ENCODE results near the gene FBXW4. TPM values are rescaled to one million over a fixed set of nuclear protein-coding genes. Genes with fewer than 3 reads are reported as not detected.

Gene FBXW4
- total RNA-seq, result 10 to 100 TPM; 15.1 to 29.5 (median 25.6) TPM
- long read RNA-seq, partial matches to known transcripts, result 1 of 2 reads
- long read RNA-seq, other reads (novel, unspliced or antisense), result 0 of 2 reads

DNA sequence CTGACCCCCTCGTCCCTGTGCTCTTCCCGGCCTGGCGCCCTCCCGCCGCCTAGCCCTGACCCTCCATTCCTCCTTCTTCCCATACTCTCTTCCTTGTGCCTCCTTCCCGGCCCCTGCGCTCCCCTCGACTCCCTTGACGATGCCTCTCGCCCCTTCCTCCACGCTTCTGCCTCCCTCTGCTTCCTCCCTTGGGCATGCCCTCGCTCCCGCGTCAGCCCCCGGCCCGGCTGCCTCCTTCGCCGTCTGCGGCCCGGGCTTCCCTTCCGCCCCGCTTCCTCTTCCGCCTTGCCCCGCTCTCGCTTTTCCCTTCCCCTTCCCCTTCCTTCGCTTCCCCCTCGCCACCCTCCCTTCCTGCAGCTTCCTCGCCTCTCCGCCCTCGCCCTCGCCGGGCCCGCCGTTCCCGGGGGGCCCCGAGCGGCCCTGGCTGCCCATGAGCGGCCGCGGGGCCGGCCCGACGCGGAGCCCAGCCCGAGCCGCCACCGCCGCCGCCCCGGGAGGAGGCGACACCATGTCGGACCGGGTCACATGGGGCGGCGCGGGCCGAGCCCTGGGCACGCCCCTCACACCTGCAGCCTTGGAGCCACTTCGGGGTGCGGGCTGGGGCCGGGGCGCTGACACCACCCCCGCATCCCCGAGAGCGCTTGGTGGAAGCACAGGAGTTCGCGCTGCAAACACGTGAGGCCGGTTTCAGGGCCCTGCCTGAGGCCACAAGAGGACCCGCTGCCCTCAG is at the start of gene FBXW4:
TSS of gene FBXW4 (minus strand) at position 497 of the 730 bp plus-strand sequence. CDS start at position 432, 65 bp downstream.
- intact Hi-C loops (cut with DNase I), result no loop called here
- DNase-seq (peak; percentile 70 to 75 (median 71)), ATAC-seq (peak; percentile 67 to 81 (median 74))
- Histone ChIP-seq H3K36me3 (no peaks in the 10 kb centered on the region), H3K27ac (peak within 1 kb of the TSS; percentile 88 to 96 (median 96)), H3K9me3 (no peaks in the 10 kb centered on the region), H3K27me3 (no peaks in the 10 kb centered on the region), H3K4me3 (peak within 1 kb of the TSS; percentile 74 to 92 (median 87)), H3K4me1 (peaks cover 0 to 29% (median 14%) of the 10 kb centered on the region in 4 donors)
- WGBS (ENCODE audit: insufficient coverage, low coverage, low lambda C conversion rate, missing lambda C conversion rate), result under 1% methylated on average over 43 of the region's 70 CpGs
- TF ChIP-seq CTCF (IDR thresholded peaks at IDR 0.05) (peak in 1 of 4 donors; percentile 4), POLR2A (IDR thresholded peaks at IDR 0.05) (peak; percentile 83)

DNA sequence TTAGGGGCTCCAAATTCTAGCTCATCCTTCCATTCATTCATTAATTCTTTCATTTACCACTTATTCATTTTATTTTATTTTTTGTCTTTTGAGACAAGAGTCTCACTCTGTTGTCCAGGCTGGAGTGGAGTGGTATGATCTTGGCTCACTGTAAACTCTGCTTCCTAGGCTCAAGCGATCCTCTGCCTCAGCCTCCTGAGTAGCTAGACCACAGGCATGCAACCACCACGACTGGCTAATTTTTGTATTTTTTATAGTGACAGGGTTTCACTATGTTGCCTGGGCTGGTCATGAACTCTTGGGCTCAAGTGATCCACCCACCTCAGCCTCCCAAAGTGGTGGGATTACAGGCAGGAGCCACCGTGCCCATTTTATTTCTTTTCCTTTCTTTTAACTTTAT is 49.3 kb upstream of the FBXW4 start:
- TF ChIP-seq POLR2A (IDR thresholded peaks at IDR 0.05), result no peak
- TF ChIP-seq CTCF (IDR thresholded peaks at IDR 0.05), result no peak
- Histone ChIP-seq H3K27ac (no peak overlapping the region), H3K4me3 (no peak overlapping the region), H3K9me3 (no peaks in the 10 kb centered on the region), H3K4me1 (no peaks in the 10 kb centered on the region), H3K36me3 (no peaks in the 10 kb centered on the region), H3K27me3 (no peaks in the 10 kb centered on the region)
- DNase-seq (no peak), ATAC-seq (no peak)
- intact Hi-C loops (cut with DNase I), result no loop called here
- WGBS (ENCODE audit: insufficient coverage, low coverage, low lambda C conversion rate, missing lambda C conversion rate), result 68% methylated on average over 3 of the region's 3 CpGs

DNA sequence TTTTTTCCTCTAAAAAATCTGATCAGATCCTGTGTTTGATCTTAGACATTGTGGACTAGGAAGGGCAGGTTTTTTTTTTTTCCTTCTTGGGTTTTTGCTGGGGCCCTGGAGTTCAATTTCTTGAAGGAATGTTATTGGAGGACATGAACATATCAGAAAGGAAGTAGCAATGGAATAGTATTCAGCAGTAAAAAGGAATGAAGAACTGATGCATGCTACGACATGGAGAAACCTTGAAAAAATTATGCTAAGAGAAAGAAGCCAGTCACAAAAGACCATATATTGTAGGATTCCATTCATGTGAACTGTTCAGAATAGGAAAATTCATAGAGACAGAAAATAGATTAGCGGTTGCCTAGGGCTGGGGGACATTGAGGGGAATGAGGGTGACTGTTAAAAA is 47.0 kb upstream of the FBXW4 start:
- ATAC-seq, result no peak
- H3K27ac ChIP-seq, result no peak overlapping the region
- WGBS (ENCODE audit: insufficient coverage, low coverage, low lambda C conversion rate, missing lambda C conversion rate), result 50% methylated on average over 2 of the region's 2 CpGs

GRCh38 chr10:101736666-101737065 is 41.7 kb upstream of the FBXW4 start:
- Histone ChIP-seq H3K4me3 (no peak overlapping the region), H3K27ac (no peak overlapping the region), H3K9me3 (no peaks in the 10 kb centered on the region), H3K36me3 (no peaks in the 10 kb centered on the region), H3K4me1 (no peaks in the 10 kb centered on the region), H3K27me3 (no peaks in the 10 kb centered on the region)
- 66% methylated on average over 3 of the region's 3 CpGs for WGBS (ENCODE audit: insufficient coverage, low coverage, low lambda C conversion rate, missing lambda C conversion rate)
- ATAC-seq, result no peak
- no peak for DNase-seq
- TF ChIP-seq POLR2A (IDR thresholded peaks at IDR 0.05) (no peak), CTCF (IDR thresholded peaks at IDR 0.05) (no peak)
- intact Hi-C loops (cut with DNase I), result no loop called here

More for the DNA sequence above, 47.0 kb upstream of the FBXW4 start:
- TF ChIP-seq POLR2A (IDR thresholded peaks at IDR 0.05) (no peak), CTCF (IDR thresholded peaks at IDR 0.05) (no peak)
- H3K4me1 ChIP-seq, result no peaks in the 10 kb centered on the region
- no peaks in the 10 kb centered on the region for H3K9me3 ChIP-seq
- H3K4me3 ChIP-seq, result no peak overlapping the region
- no peaks in the 10 kb centered on the region for H3K27me3 ChIP-seq
- intact Hi-C loops (cut with DNase I), result no loop called here
- no peaks in the 10 kb centered on the region for H3K36me3 ChIP-seq
- no peak for DNase-seq

Data from right lobe of liver (tissue), 6 donors.